NT2/D1 (cell line): ENCODE data around the gene WFDC11.
A peak's percentile ranks its signal among the peaks of the same experiment; 100 is the strongest.
"Not testable (repeated sequence)": the region's sequence is repeated elsewhere in the genome, so short reads cannot be mapped to it uniquely, and the experiment has no call there.

Experiments used
- DNase-seq: peaks from one replicate; pipeline ENCODE4 v3.0.0-alpha.2; 2011; ENCODE audit warnings: low read depth, low spot score
- H3K27me3 ChIP-seq: 2 replicates; pipeline ENCODE4 v1.6.0; 2011; ENCODE audit warnings: mild to moderate bottlenecking; ENCODE audit not compliant: insufficient read length, insufficient read depth
- H3K36me3 ChIP-seq: 2 replicates; pipeline ENCODE4 v1.6.1; 2011; ENCODE audit warnings: mild to moderate bottlenecking, low read length, mixed read lengths; ENCODE audit not compliant: insufficient read depth, insufficient read length
- H3K4me1 ChIP-seq: 2 replicates; pipeline ENCODE4 v1.5.1; 2011; ENCODE audit not compliant: insufficient read depth, insufficient read length
- H3K4me3 ChIP-seq: 2 replicates; pipeline ENCODE4 v1.5.1; 2011; ENCODE audit warnings: low read depth; ENCODE audit not compliant: insufficient read length
- H3K9ac ChIP-seq: 2 replicates; pipeline ENCODE4 v1.6.0; 2011; ENCODE audit warnings: low read depth; ENCODE audit not compliant: insufficient read length
- H3K9me3 ChIP-seq: 2 replicates; pipeline ENCODE4 v1.5.1; 2011; ENCODE audit warnings: mild to moderate bottlenecking, low read length; ENCODE audit not compliant: insufficient read depth
- SUZ12 ChIP-seq: IDR thresholded peaks from 2 replicates; pipeline ENCODE4 v1.6.1; 2011; ENCODE audit not compliant: insufficient read length, insufficient read depth; ENCODE audit errors: extremely low read depth
- YY1 ChIP-seq: IDR thresholded peaks from 2 replicates; pipeline ENCODE4 v1.6.1; 2011; ENCODE audit not compliant: insufficient read length, insufficient read depth
- ZNF274 ChIP-seq: IDR thresholded peaks from 2 replicates; pipeline ENCODE4 v1.6.1; 2011; ENCODE audit warnings: mild to moderate bottlenecking, low read depth, low read length

The WFDC11 gene

DNA sequence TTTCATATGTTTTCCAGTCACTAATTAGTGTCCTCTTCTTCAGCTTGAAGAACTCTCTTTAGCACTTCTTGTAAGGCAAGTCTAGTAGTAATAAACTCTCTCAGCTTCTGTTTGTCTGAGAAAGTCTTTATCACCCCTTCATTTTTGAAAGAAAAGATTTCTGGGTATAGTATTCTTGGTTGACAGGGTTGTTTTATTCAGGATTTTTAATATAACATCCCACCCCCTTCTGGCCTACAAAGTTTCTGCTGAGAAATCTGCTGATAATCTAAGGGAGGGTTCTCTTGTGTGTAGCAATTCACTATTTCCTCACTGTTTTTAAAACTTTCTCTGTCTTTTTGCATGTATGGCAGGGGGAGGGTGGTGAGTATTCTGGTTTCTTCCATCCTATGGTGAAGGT, 9.6 kb upstream of the WFDC11 start:
- no peaks in the 10 kb centered on the region for H3K36me3 ChIP-seq
- TF ChIP-seq YY1, result no peak
- TF ChIP-seq SUZ12, result no peak
- no peak for TF ChIP-seq ZNF274
- no peak for DNase-seq
- H3K4me1 ChIP-seq, result no peaks in the 10 kb centered on the region
- peaks cover 28% of the 10 kb centered on the region for H3K9me3 ChIP-seq
- no peak overlapping the region for H3K9ac ChIP-seq
- H3K4me3 ChIP-seq, result no peak overlapping the region
- no peaks in the 10 kb centered on the region for H3K27me3 ChIP-seq

DNA sequence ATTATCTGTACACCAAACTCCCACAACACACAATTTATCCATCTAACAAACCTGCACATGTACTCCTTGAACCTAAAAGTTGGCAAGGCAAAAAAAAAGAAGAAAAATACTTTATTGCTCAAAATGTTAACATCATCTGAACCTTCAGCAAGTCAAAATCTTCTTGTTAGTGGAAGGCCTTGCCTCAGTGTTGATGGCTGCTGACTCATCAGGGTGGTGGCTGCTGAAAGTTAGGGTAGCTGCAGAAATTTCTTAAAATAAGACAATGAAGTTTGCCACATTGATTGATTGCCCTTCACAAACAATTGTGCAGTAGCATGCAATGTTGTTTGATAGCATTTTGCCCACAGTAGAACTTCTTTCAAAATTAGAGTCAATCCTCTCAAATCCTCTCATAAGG, 2.7 kb upstream of the WFDC11 start:
- H3K4me1 ChIP-seq, result no peaks in the 10 kb centered on the region
- TF ChIP-seq ZNF274 (no peak), SUZ12 (no peak), YY1 (no peak)
- H3K9me3 ChIP-seq, result peaks cover 5% of the 10 kb centered on the region; the same call in 1 of the 2 replicates
- no peak for DNase-seq
- H3K36me3 ChIP-seq, result no peaks in the 10 kb centered on the region
- no peak overlapping the region for H3K9ac ChIP-seq
- no peaks in the 10 kb centered on the region for H3K27me3 ChIP-seq
- no peak overlapping the region for H3K4me3 ChIP-seq

DNA sequence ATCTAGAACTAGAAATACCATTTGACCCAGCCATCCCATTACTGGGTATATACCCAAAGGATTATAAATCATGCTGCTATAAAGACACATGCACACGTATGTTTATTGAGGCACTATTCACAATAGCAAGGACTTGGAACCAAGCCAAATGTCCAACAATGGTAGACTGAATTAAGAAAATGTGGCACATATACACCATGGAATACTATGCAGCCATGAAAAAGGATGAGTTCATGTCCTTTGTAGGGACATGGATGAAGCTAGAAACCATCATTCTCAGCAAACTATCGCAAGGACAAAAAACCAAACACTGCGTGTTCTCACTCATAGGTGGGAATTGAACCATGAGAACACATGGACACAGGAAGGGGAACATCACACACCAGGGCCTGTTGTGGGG, 13.0 kb downstream of the WFDC11 start:
- not testable (repeated sequence) for H3K36me3 ChIP-seq, H3K4me1 ChIP-seq, H3K9ac ChIP-seq, H3K4me3 ChIP-seq, DNase-seq, H3K27me3 ChIP-seq, H3K9me3 ChIP-seq

DNA sequence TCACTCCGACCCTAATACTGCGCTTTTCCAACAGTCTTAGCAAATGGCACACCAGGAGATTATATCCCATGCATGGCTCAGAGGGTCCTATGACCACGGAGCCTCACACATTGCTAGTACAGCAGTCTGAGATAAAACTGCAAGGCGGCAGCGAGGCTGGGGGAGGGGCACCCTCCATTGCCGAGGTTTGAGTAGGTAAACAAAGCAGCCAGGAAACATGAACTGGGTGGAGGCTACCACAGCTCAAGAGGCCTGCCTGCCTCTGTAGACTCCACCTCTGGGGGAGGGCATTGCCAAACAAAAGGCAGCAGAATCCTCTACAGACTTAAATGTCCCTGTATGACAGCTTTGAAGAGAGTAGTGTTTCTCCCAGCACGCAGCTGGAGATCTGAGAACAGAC, 18.3 kb downstream of the WFDC11 start:
- H3K27me3 ChIP-seq, H3K9ac ChIP-seq, H3K4me3 ChIP-seq, DNase-seq, H3K4me1 ChIP-seq, H3K36me3 ChIP-seq: not testable (repeated sequence)
- peaks cover 32% of the 10 kb centered on the region for H3K9me3 ChIP-seq

DNA sequence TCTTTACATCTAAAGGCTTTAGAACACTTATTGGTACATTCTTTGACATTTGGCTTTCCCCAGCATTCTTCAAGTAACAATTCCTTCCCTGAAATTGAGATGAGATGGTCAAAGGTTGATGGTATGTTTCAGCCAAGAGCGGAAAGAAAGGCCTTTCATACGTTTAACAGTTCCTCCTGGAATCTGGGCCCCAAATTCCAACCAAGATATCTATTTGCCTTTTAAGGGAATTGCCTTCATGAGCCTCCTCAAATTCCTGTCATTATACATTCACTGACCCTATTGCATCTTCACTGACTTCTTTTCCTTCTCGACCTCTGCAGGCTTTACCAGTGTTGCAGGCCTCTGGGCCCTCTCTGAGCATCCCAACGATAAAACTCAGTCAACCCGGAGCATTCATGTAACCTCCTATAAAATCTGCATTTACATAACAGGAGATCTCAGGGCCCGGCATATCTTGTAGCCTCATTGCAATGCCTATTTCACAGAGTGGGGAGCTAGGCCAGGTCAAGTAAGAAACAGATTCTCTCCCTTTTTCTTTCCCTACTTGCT, 20.7 kb downstream of the WFDC11 start:
- DNase-seq, result peak; percentile 22
- peaks cover 33% of the 10 kb centered on the region for H3K9me3 ChIP-seq
- H3K4me3 ChIP-seq, result no peak overlapping the region
- no peak overlapping the region for H3K9ac ChIP-seq
- H3K4me1 ChIP-seq, result no peaks in the 10 kb centered on the region
- TF ChIP-seq SUZ12, result no peak
- no peak for TF ChIP-seq YY1
- no peak for TF ChIP-seq ZNF274
- no peaks in the 10 kb centered on the region for H3K27me3 ChIP-seq
- H3K36me3 ChIP-seq, result no peaks in the 10 kb centered on the region

DNA sequence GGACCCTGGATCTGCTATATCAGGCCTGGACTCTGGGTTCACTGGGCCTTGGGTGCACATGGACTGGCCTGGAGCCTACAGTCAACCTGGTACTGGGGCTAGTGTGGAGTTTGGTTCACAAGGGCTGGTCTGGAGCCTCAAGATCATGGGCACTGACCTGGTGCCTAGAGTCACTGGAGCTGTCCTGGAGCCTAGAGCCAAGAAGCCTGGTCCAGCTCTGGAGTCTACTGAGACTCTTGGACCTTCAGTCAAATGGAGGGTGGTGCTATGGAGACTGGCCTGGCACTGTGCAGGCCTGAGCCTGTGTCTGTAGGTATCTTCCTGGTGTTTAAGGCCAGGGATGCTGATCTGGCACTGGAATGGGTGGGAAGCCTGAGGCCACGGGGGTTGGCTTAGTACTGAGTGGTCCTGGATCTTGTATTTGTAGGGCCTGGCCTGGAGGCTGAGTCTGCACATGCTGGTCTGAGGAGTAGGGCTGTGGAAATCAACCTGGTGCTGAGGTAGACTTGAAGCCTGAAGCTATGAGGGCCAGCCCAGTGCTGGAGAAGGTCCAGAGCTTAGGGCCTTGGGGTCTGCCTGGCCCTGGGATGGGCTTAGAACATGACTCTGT, 22.5 kb downstream of the WFDC11 start:
- TF ChIP-seq ZNF274 (no peak), YY1 (no peak)
- Histone ChIP-seq H3K9ac (no peak overlapping the region), H3K4me1 (no peaks in the 10 kb centered on the region), H3K4me3 (no peak overlapping the region), H3K9me3 (peaks cover 33% of the 10 kb centered on the region), H3K36me3 (no peaks in the 10 kb centered on the region), H3K27me3 (no peaks in the 10 kb centered on the region)
- DNase-seq, result no peak

DNA sequence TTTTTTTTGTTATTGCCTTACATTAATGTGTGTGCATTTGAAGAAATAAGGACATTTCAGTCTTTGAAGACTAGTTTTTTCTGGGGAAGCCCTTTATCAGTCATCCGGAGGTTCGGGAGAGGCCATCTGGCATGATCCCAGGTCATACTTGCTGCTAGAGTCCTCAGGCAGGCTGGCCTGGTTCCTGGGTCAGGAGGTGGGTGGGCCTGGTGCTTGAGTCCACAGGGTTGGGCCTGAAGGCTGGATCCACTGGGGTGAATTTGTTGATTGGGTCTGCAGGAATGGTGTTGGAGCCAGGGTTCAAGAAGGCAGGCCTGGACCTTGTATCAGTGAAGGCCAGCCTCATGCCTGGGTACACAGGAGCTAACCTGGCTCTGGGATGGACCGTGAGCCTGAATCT, 23.2 kb downstream of the WFDC11 start:
- H3K36me3 ChIP-seq, result no peaks in the 10 kb centered on the region
- H3K9me3 ChIP-seq, result peaks cover 32% of the 10 kb centered on the region
- no peak overlapping the region for H3K4me3 ChIP-seq
- DNase-seq, result no peak
- no peak overlapping the region for H3K9ac ChIP-seq
- no peaks in the 10 kb centered on the region for H3K4me1 ChIP-seq
- TF ChIP-seq YY1 (no peak), SUZ12 (no peak), ZNF274 (no peak)
- H3K27me3 ChIP-seq, result no peaks in the 10 kb centered on the region

DNA sequence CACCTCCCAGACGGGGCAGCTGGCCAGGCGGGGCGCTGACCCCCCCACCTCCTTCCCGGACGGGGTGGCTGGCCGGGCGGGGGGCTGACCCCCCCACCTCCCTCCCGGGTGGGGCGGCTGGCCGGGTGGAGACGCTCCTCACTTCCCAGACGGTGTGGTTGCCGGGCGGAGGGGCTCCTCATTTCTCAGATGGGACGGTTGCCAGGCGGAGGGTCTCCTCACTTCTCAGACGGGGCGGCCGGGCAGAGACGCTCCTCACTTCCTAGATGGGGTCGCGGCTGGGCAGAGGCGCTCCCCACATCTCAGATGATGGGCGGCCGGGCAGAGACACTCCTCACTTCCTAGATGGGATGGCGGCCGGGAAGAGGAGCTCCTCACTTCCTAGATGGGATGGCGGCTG, 24.2 kb downstream of the WFDC11 start:
- not testable (repeated sequence) for H3K4me1 ChIP-seq, DNase-seq, H3K9ac ChIP-seq, H3K27me3 ChIP-seq, H3K36me3 ChIP-seq, H3K4me3 ChIP-seq
- H3K9me3 ChIP-seq, result peaks cover 22% of the 10 kb centered on the region

DNA sequence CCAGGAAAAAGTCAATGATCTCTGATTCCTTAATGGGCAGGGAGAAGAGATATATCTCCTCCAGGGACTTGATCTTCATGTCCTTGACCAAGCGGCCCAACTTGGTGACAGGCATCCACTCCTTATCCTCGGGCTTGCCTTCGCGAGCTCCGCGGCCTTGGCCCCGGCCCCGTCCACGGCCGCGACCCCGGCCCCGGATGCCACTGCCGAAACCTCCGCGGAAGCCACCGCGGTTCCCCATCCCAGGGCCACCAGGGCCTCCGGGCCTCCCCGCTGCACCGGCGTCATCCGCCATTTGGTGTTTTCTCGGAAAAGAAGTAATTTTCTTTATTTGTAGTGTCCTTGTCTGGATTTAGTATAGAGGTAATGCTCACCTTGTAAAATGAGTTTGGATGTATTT, 29.0 kb downstream of the WFDC11 start:
- not testable (repeated sequence) for H3K9ac ChIP-seq, DNase-seq, H3K27me3 ChIP-seq, H3K36me3 ChIP-seq, H3K4me3 ChIP-seq, H3K4me1 ChIP-seq, H3K9me3 ChIP-seq
